ENCODE measurements around the gene SSBP4. TPM values are rescaled to one million over a fixed set of nuclear protein-coding genes. Genes with fewer than 3 reads are reported as not detected.

Gene SSBP4
- total and polyA plus RNA-seq, 2 experiments from 2014 or later: 44.4 to 52.0 TPM

DNA sequence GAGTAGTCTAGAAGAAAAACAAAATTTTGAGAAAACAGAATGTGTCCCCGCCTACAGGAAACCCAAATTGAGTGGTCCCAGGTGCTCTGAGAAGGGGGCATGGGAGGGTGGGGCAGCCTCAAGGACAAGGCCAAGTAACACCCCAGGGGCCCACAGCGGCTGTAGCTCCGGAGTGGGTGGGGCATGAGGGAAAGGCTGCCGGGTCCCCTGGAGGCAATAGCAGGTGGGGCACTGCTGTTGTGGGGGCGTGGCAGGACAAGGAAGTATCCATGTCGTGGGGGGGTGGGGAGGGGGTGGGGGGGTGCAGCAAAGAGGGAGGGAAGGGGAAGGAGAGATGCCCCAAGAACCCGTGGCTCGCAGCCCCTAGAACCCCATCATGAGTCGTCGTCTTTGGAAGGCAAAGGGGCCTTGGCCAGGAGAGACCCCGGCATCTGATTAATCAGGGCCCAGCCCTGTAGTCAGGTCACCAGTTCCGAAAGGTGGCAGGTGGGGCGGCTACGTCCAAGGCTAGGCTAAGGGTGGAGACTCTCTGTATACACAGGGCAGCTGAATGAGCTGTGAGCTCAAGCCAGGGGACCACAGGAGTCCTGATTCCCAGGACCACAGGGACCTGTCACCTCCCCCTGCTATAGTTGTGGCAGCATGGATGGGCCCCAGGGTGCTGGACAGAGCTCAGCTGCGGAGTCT lies 26.2 kb downstream of the SSBP4 start:
- no peaks in the 10 kb centered on the region for H3K4me1 ChIP-seq (ENCODE audit: insufficient read depth)
- Mint-ChIP-seq H3K27ac (no peak overlapping the region), H3K36me3 (ENCODE audit: low read depth) (peaks cover 9% of the 10 kb centered on the region), H3K9me3 (peaks cover 4% of the 10 kb centered on the region), H3K27me3 (ENCODE audit: insufficient read depth, low read depth, poor library complexity) (peaks cover 13% of the 10 kb centered on the region), H3K4me1 (peaks cover 3% of the 10 kb centered on the region; the same call in 2 of the 3 replicates), H3K4me3 (no peak overlapping the region)
- TF ChIP-seq JUNB (IDR thresholded peaks at IDR 0.05; ENCODE audit: unreplicated experiment) (no peak), CREB1 (CRISPR knock-in tag; IDR thresholded peaks at IDR 0.05; ENCODE audit: low read depth) (no peak), STAT1 (IDR thresholded peaks at IDR 0.05; ENCODE audit: unreplicated experiment) (no peak), ZNF331 (CRISPR knock-in tag; IDR thresholded peaks at IDR 0.05; ENCODE audit: low read depth) (no peak), EZH2 (IDR thresholded peaks at IDR 0.05; ENCODE audit: low read depth, unreplicated experiment) (no peak), ZNF114 (CRISPR knock-in tag; IDR thresholded peaks at IDR 0.05) (no peak), POLR2AphosphoS5 (IDR thresholded peaks at IDR 0.05; ENCODE audit: low read depth) (no peak), NANOG (IDR thresholded peaks at IDR 0.05; ENCODE audit: borderline replicate concordance) (no peak)
- TF ChIP-seq, protein P1, sequence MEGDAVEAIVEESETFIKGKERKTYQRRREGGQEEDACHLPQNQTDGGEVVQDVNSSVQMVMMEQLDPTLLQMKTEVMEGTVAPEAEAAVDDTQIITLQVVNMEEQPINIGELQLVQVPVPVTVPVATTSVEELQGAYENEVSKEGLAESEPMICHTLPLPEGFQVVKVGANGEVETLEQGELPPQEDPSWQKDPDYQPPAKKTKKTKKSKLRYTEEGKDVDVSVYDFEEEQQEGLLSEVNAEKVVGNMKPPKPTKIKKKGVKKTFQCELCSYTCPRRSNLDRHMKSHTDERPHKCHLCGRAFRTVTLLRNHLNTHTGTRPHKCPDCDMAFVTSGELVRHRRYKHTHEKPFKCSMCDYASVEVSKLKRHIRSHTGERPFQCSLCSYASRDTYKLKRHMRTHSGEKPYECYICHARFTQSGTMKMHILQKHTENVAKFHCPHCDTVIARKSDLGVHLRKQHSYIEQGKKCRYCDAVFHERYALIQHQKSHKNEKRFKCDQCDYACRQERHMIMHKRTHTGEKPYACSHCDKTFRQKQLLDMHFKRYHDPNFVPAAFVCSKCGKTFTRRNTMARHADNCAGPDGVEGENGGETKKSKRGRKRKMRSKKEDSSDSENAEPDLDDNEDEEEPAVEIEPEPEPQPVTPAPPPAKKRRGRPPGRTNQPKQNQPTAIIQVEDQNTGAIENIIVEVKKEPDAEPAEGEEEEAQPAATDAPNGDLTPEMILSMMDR (conservative IDR thresholded peaks at IDR 0.05; ENCODE audit: low read depth in 2 of 2): no peak
- TF ChIP-seq, protein P2, sequence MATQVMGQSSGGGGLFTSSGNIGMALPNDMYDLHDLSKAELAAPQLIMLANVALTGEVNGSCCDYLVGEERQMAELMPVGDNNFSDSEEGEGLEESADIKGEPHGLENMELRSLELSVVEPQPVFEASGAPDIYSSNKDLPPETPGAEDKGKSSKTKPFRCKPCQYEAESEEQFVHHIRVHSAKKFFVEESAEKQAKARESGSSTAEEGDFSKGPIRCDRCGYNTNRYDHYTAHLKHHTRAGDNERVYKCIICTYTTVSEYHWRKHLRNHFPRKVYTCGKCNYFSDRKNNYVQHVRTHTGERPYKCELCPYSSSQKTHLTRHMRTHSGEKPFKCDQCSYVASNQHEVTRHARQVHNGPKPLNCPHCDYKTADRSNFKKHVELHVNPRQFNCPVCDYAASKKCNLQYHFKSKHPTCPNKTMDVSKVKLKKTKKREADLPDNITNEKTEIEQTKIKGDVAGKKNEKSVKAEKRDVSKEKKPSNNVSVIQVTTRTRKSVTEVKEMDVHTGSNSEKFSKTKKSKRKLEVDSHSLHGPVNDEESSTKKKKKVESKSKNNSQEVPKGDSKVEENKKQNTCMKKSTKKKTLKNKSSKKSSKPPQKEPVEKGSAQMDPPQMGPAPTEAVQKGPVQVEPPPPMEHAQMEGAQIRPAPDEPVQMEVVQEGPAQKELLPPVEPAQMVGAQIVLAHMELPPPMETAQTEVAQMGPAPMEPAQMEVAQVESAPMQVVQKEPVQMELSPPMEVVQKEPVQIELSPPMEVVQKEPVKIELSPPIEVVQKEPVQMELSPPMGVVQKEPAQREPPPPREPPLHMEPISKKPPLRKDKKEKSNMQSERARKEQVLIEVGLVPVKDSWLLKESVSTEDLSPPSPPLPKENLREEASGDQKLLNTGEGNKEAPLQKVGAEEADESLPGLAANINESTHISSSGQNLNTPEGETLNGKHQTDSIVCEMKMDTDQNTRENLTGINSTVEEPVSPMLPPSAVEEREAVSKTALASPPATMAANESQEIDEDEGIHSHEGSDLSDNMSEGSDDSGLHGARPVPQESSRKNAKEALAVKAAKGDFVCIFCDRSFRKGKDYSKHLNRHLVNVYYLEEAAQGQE (IDR thresholded peaks at IDR 0.05; ENCODE audit: unreplicated experiment): no peak
- TF ChIP-seq, protein P3, sequence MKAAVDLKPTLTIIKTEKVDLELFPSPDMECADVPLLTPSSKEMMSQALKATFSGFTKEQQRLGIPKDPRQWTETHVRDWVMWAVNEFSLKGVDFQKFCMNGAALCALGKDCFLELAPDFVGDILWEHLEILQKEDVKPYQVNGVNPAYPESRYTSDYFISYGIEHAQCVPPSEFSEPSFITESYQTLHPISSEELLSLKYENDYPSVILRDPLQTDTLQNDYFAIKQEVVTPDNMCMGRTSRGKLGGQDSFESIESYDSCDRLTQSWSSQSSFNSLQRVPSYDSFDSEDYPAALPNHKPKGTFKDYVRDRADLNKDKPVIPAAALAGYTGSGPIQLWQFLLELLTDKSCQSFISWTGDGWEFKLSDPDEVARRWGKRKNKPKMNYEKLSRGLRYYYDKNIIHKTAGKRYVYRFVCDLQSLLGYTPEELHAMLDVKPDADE (IDR thresholded peaks at IDR 0.05): no peak
- TF ChIP-seq, protein P4, sequence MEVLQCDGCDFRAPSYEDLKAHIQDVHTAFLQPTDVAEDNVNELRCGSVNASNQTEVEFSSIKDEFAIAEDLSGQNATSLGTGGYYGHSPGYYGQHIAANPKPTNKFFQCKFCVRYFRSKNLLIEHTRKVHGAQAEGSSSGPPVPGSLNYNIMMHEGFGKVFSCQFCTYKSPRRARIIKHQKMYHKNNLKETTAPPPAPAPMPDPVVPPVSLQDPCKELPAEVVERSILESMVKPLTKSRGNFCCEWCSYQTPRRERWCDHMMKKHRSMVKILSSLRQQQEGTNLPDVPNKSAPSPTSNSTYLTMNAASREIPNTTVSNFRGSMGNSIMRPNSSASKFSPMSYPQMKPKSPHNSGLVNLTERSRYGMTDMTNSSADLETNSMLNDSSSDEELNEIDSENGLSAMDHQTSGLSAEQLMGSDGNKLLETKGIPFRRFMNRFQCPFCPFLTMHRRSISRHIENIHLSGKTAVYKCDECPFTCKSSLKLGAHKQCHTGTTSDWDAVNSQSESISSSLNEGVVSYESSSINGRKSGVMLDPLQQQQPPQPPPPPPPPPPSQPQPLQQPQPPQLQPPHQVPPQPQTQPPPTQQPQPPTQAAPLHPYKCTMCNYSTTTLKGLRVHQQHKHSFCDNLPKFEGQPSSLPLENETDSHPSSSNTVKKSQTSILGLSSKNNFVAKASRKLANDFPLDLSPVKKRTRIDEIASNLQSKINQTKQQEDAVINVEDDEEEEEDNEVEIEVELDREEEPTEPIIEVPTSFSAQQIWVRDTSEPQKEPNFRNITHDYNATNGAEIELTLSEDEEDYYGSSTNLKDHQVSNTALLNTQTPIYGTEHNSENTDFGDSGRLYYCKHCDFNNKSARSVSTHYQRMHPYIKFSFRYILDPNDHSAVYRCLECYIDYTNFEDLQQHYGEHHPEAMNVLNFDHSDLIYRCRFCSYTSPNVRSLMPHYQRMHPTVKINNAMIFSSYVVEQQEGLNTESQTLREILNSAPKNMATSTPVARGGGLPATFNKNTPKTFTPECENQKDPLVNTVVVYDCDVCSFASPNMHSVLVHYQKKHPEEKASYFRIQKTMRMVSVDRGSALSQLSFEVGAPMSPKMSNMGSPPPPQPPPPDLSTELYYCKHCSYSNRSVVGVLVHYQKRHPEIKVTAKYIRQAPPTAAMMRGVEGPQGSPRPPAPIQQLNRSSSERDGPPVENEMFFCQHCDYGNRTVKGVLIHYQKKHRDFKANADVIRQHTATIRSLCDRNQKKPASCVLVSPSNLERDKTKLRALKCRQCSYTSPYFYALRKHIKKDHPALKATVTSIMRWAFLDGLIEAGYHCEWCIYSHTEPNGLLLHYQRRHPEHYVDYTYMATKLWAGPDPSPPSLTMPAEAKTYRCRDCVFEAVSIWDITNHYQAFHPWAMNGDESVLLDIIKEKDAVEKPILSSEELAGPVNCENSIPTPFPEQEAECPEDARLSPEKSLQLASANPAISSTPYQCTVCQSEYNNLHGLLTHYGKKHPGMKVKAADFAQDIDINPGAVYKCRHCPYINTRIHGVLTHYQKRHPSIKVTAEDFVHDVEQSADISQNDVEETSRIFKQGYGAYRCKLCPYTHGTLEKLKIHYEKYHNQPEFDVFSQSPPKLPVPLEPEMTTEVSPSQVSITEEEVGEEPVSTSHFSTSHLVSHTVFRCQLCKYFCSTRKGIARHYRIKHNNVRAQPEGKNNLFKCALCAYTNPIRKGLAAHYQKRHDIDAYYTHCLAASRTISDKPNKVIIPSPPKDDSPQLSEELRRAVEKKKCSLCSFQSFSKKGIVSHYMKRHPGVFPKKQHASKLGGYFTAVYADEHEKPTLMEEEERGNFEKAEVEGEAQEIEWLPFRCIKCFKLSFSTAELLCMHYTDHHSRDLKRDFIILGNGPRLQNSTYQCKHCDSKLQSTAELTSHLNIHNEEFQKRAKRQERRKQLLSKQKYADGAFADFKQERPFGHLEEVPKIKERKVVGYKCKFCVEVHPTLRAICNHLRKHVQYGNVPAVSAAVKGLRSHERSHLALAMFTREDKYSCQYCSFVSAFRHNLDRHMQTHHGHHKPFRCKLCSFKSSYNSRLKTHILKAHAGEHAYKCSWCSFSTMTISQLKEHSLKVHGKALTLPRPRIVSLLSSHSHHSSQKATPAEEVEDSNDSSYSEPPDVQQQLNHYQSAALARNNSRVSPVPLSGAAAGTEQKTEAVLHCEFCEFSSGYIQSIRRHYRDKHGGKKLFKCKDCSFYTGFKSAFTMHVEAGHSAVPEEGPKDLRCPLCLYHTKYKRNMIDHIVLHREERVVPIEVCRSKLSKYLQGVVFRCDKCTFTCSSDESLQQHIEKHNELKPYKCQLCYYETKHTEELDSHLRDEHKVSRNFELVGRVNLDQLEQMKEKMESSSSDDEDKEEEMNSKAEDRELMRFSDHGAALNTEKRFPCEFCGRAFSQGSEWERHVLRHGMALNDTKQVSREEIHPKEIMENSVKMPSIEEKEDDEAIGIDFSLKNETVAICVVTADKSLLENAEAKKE (CRISPR knock-in tag; IDR thresholded peaks at IDR 0.05): no peak
- H3F3A ChIP-seq (replicated peaks; ENCODE audit: low read depth): no peaks in the 10 kb centered on the region
- no peaks in the 10 kb centered on the region; the same call in 1 of the 2 replicates for H3K36me3 ChIP-seq (ENCODE audit: insufficient read depth)
- no peaks in the 10 kb centered on the region for H3K79me2 ChIP-seq (replicated peaks; ENCODE audit: insufficient read depth)
- no peaks in the 10 kb centered on the region; the same call in 1 of the 2 replicates for H4K20me1 ChIP-seq (replicated peaks; ENCODE audit: insufficient read depth)
- H2AFZ ChIP-seq: no peak overlapping the region
- no peaks in the 10 kb centered on the region for H3K27me3 ChIP-seq (ENCODE audit: insufficient read depth)
- no peak overlapping the region for H3K4me3 ChIP-seq
- no peak overlapping the region for H3K27ac ChIP-seq (ENCODE audit: low read depth)
- DNase-seq (ENCODE audit: low spot score) (no peak), ATAC-seq (no peak)
- no peaks in the 10 kb centered on the region for H3K9me2 ChIP-seq (ENCODE audit: insufficient read depth)
- H3K4me2 ChIP-seq: no peak overlapping the region
